Activated naive CD4-positive, alpha-beta T cell treated with anti-CD3 and anti-CD28 coated beads, Interleukin-2, amount 50 U/mL, for 72 hours (primary cell): ENCODE data around the gene ICAM2. TPM values are rescaled to one million over a fixed set of nuclear protein-coding genes. Genes with fewer than 3 reads are reported as not detected.
"Not testable (repeated sequence)": the region's sequence is repeated elsewhere in the genome, so short reads cannot be mapped to it uniquely, and the experiment has no call there.

ENCODE experiments used
- ATAC-seq, 2 donors: fragments of 150-1000 bp; cut with Tn5 transposase; 2 replicates each; pipeline ENCODE4 v1.10.0; 2021; ENCODE audit warnings: mild to moderate bottlenecking in 2 of 2, moderate library complexity in 2 of 2
- DNase-seq, 2 donors: peaks; one replicate each; pipeline ENCODE4 v3.0.0; 2021 to 2022; ENCODE audit warnings: low spot score in 2 of 2
- H3K27ac Mint-ChIP-seq, 2 donors: one replicate each; pipeline ENCODE4 v1.8.0; 2022; ENCODE audit warnings: mild to moderate bottlenecking in 2 of 2, mixed read lengths in 2 of 2
- H3K36me3 Mint-ChIP-seq, 2 donors: one replicate each; pipeline ENCODE4 v1.8.0; 2022; ENCODE audit warnings: mixed read lengths in 2 of 2
- H3K9me3 Mint-ChIP-seq, 2 donors: one replicate each; pipeline ENCODE4 v1.8.0; 2022; ENCODE audit warnings: mixed read lengths in 2 of 2
- total RNA-seq, 2 donors: library from RNA; stranded (reverse); gene quantifications; one replicate each; pipeline ENCODE4 v1.2.3, GENCODE V29; 2022

Gene ICAM2
- total RNA-seq, 2 donors from 2014 or later: 21.9 to 45.2 TPM

- peaks cover 0 to 4% of the 10 kb centered on the region in 2 donors for H3K36me3 Mint-ChIP-seq
- no peaks in the 10 kb centered on the region for H3K9me3 Mint-ChIP-seq
- no peak overlapping the region for H3K27ac Mint-ChIP-seq
- peak; percentile 22 to 43 for ATAC-seq
- peak; percentile 68 to 74 for DNase-seq
These were observed 8.5 kb upstream of the ICAM2 start for GRCh38 chr17:64028874-64029464.

GRCh38 chr17:64025732-64026294 lies 5.4 kb upstream of the ICAM2 start:
- peak overlapping the region; percentile 88 to 96 for H3K27ac Mint-ChIP-seq
- DNase-seq (peak; percentile 82 to 86), ATAC-seq (peak; percentile 70 to 79)
- no peaks in the 10 kb centered on the region for H3K9me3 Mint-ChIP-seq
- H3K36me3 Mint-ChIP-seq: peaks cover 0 to 4% of the 10 kb centered on the region in 2 donors

DNA sequence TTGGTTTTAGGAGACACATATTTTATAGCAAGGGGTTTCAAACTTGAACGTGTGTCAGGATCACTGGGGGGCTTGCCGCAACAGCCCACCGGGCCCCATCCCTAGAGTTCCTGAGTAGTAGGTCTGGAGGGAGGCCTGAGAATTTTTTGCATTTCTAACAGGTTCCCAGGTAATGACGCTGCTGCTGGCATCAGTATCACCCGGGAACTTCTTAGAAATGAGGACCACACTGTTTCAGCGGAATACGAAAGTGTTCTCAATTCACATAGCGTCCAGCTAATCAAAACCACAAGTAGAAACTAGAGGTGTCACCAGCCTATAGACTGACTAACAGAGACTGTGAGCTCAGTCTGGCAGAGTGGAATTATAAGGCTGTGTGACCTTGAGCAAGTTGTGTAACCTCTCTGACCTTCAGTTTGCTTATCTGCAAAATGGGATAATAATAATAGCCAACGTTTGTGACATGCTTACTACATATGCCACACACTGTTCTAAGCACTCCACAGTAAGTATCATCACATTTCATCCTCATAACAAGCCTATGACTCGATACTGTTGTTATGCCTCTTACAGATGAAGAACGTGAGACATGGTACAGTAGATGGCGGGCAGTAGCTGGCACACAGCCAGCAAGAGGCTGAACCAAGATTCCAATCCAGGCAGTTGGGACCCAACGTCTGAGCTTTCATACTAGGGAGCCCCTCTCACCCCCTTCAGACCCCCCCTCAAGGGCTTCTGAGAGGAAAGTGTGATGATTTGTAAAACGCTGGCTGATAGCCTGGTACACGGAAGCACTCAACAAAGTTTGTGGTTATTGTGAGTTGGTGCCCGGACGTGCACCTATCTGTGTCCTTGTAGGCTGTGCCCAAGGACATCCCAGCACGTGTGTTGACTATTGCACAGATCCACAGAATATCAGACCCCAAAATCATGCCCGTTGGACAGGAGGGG lies 4.6 kb upstream of the ICAM2 start:
- H3K27ac Mint-ChIP-seq: peak overlapping the region; percentile 88 to 96
- DNase-seq (peak in 1 of 2 donors; percentile 58), ATAC-seq (peak; percentile 30 to 40)
- no peaks in the 10 kb centered on the region for H3K9me3 Mint-ChIP-seq
- H3K36me3 Mint-ChIP-seq: peaks cover 0 to 4% of the 10 kb centered on the region in 2 donors

- peak overlapping the region; percentile 2 to 96 for H3K27ac Mint-ChIP-seq
- no peaks in the 10 kb centered on the region for H3K9me3 Mint-ChIP-seq
- no peak for ATAC-seq
- peaks cover 0 to 4% of the 10 kb centered on the region in 2 donors for H3K36me3 Mint-ChIP-seq
- peak in 1 of 2 donors; percentile 39 for DNase-seq
These were observed 3.8 kb upstream of the ICAM2 start for GRCh38 chr17:64024215-64024654.

GRCh38 chr17:64022611-64023063 lies 2.2 kb upstream of the ICAM2 start:
- H3K36me3 Mint-ChIP-seq: peaks cover 0 to 8% of the 10 kb centered on the region in 2 donors
- H3K27ac Mint-ChIP-seq: peak overlapping the region; percentile 96 to 97
- DNase-seq (peak in 1 of 2 donors; percentile 48), ATAC-seq (no peak)
- H3K9me3 Mint-ChIP-seq: no peaks in the 10 kb centered on the region

- DNase-seq (peak in 1 of 2 donors; percentile 54), ATAC-seq (peak; percentile 9 to 39)
- not testable (repeated sequence) for H3K9me3 Mint-ChIP-seq, H3K36me3 Mint-ChIP-seq
- peak overlapping the region; percentile 96 to 99 for H3K27ac Mint-ChIP-seq
These were observed 877 bp downstream of the ICAM2 start for GRCh38 chr17:64019551-64019961.

- ATAC-seq (no peak), DNase-seq (no peak)
- no peaks in the 10 kb centered on the region for H3K9me3 Mint-ChIP-seq
- peaks cover 0 to 7% of the 10 kb centered on the region in 2 donors for H3K36me3 Mint-ChIP-seq
- H3K27ac Mint-ChIP-seq: peak overlapping the region; percentile 94 to 98
These were observed 3.0 kb downstream of the ICAM2 start for GRCh38 chr17:64017381-64017980.

- peaks cover 0 to 9% of the 10 kb centered on the region in 2 donors for H3K36me3 Mint-ChIP-seq
- ATAC-seq (no peak), DNase-seq (no peak)
- peak overlapping the region; percentile 90 to 98 for H3K27ac Mint-ChIP-seq
- no peaks in the 10 kb centered on the region for H3K9me3 Mint-ChIP-seq
These were observed 3.5 kb downstream of the ICAM2 start for GRCh38 chr17:64016974-64017373.

DNA sequence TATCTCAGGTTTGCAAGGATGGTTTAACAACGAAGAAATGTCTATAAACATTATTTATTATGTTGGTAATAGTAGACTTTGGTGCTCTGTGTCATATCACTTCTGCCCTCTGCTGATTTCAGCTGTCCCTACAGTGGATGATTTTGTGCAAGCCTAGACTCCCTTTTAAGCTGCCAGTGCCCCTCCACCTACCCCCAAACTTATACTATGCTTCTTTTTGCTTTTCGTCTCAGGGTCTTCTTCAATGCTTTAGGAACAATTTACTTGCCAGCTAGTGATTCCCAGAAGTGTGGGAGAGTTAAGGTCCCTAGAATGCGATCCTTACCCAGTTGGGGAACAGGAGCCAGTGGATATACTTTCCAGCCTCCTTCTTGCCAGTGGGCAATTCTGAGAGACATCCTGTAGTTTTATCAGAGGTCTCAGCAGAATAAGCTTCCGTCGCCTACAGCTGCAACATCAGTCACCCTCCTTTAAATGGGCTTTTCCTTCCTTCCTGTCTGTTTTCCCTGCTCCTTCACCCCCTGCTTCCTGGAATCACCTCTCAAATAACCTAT lies 4.1 kb downstream of the ICAM2 start:
- Mint-ChIP-seq H3K36me3 (peaks cover 0 to 15% of the 10 kb centered on the region in 2 donors), H3K27ac (peak overlapping the region; percentile 90 to 98), H3K9me3 (no peaks in the 10 kb centered on the region)
- ATAC-seq (no peak), DNase-seq (peak in 1 of 2 donors; percentile 50)

DNA sequence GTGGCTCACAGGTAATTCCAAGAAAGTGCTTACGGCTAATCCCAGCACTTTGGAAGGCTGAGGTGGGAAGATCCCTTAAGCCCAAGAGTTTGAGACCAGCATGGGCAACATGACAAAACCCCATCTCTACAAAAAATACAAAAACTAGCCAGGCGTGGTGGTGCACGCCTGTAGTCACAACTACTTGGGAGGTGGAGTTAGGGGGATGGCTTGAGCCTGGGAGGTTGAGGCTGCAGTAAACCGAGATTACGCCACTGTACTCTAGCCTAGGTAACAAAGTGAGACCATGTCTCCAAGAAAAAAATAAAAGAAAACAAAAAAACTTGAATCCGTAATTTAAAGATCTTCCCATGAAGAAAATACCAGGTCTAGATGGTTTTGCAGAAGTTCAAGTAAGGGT lies 5.0 kb downstream of the ICAM2 start:
- peaks cover 0 to 18% of the 10 kb centered on the region in 2 donors for H3K36me3 Mint-ChIP-seq
- peak overlapping the region; percentile 91 to 98 for H3K27ac Mint-ChIP-seq
- ATAC-seq: no peak
- H3K9me3 Mint-ChIP-seq: no peaks in the 10 kb centered on the region
- peak in 1 of 2 donors; percentile 35 for DNase-seq

DNA sequence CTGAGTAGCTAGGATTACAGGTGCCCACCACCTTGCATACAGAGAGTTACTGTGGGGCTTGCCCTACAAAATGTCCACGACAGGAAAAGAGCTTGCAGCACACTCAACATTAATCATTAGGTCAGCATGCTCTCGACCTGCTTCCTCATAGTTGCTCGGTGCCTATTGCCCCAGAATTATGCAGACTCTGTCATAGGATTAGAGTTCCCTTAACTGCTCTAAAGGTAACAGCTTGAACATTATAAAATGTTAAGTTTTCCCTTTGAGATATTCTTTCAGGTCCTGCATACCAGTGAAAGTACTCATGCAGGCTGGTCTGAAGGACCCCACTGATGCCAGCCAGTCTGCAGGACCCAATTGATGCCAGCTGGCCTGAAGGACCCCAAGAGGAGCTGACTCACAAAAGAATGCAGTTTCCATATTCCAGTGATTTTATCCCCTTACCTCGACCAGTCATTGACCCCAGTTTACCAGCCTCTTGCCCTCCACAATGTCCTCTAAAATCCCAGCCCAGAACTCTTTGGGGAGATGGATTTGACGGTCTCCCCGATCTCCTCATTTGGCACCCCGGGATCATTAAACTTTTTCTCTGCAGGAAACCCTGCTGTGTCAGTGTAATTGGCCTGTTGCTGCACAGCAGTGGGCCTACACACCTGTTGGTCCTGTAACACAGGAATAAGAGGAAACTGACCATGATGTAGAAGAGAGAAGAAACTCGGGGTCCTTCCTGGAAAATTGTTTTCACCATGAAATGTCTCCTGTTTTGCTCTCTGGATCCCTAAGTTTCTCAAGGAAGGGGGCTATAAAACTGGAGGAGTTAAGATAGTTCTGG lies 10.6 kb downstream of the ICAM2 start:
- peak in 1 of 2 donors; percentile 24 for ATAC-seq
- DNase-seq: peak in 1 of 2 donors; percentile 40
- Mint-ChIP-seq H3K36me3 (peaks cover 0 to 20% of the 10 kb centered on the region in 2 donors), H3K27ac (peak overlapping the region; percentile 37 to 79), H3K9me3 (no peaks in the 10 kb centered on the region)

GRCh38 chr17:64008830-64009229 lies 11.6 kb downstream of the ICAM2 start:
- peak overlapping the region in 1 of 2 donors; percentile 37 for H3K27ac Mint-ChIP-seq
- DNase-seq (no peak), ATAC-seq (no peak)
- peaks cover 0 to 20% of the 10 kb centered on the region in 2 donors for H3K36me3 Mint-ChIP-seq
- no peaks in the 10 kb centered on the region for H3K9me3 Mint-ChIP-seq

DNA sequence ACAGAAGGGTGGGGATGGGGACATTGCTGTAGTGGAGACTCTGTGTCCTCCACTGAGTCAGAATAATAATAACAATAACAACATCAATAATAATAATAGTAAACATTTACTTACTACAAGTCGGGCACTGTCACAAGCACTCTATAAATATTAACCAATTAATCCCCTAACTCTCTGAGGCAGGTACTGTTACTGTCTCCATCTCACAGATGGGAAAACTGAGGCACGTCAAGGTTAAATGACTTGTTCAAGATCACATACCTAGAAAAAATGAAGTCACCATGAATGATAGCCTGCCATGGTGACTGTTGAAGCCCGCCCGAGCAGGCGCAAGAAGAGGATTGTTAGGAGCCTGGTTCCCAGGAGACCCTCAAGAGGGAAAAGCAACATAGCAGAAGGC lies 12.1 kb downstream of the ICAM2 start:
- H3K36me3 Mint-ChIP-seq: peaks cover 0 to 20% of the 10 kb centered on the region in 2 donors
- DNase-seq (no peak), ATAC-seq (no peak)
- peak overlapping the region; percentile 36 to 37 for H3K27ac Mint-ChIP-seq
- no peaks in the 10 kb centered on the region for H3K9me3 Mint-ChIP-seq

GRCh38 chr17:64007838-64008282 lies 12.6 kb downstream of the ICAM2 start:
- DNase-seq (peak in 1 of 2 donors; percentile 44), ATAC-seq (no peak)
- Mint-ChIP-seq H3K27ac (peak overlapping the region; percentile 36 to 81), H3K36me3 (peaks cover 0 to 20% of the 10 kb centered on the region in 2 donors), H3K9me3 (no peaks in the 10 kb centered on the region)

- H3K9me3 Mint-ChIP-seq, ATAC-seq: not testable (repeated sequence)
- Mint-ChIP-seq H3K36me3 (peaks cover 0 to 20% of the 10 kb centered on the region in 2 donors), H3K27ac (peak overlapping the region; percentile 36 to 81)
- peak in 1 of 2 donors; percentile 31 for DNase-seq
These were observed 13.2 kb downstream of the ICAM2 start for GRCh38 chr17:64007089-64007837.
